Occipital lobe (tissue), 2 donors: ENCODE measurements around the gene SEL1L3. TPM values are rescaled to one million over a fixed set of nuclear protein-coding genes. Genes with fewer than 3 reads are reported as not detected.
A peak's percentile ranks its signal among the peaks of the same experiment; 100 is the strongest.
"Not testable (repeated sequence)": the region's sequence is repeated elsewhere in the genome, so short reads cannot be mapped to it uniquely, and the experiment has no call there.

Source experiments
- DNase-seq: peaks from one replicate; lab custom pipeline; 2025; lab: John Stamatoyannopoulos, UW
- total RNA-seq: library from RNA; depleted of rRNA; stranded (reverse); fragments of >200 nt; gene quantifications from one replicate; pipeline ENCODE4 v1.2.3, GENCODE V29; 2014

The SEL1L3 gene
- 92.3 TPM for total RNA-seq

DNA sequence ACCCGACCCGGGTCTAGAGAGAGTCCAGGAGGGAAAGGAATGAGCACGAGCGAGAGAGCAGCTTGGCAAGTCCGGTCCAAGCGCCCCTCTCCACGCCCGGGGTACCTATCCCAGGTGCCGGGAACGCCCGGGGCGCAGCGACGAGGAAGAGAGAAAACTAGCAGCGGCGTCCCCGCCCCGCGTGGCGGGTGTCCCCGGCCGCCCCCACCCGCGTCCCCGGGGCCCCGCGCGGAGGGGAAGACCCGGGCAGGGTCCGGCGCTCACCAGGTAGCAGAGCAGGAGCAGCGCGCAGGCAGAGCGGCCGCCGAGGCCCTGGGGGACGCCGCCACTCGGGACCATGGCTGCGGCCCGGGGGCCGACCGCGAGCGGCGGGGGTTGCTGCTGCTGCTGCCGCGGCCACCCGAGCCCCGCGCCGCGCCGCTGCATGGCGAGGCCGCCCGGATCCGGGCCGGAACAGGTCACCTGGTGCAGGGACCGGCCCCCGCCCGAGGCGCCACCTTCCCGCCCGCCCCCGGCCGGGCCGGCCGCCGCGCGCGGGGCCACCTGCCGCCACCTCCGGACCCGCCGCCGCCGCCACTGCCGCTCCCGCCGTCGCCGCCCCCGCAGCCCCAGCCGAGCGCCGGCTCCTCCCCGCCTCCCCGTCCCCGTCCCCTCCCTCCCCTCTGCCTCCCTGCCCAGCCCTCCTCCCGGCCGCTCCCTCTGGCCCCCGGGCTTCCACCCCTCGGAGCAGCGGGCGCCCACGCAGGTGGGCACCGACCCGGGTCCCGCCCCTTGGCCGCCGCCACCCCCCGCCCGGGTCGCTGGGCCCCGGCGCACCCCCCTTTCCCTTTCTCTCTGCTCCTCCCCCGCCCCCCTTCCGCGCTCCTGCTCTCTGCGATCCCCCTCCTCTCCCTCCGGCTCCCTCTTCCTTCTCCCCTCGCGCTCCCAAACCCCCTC lies at the start of gene SEL1L3:
Gene SEL1L3, minus strand, starts transcription at position 578 of the 936 bp plus-strand sequence. Its CDS starts 152 bp downstream, at position 426.
- DNase-seq: no peak

DNA sequence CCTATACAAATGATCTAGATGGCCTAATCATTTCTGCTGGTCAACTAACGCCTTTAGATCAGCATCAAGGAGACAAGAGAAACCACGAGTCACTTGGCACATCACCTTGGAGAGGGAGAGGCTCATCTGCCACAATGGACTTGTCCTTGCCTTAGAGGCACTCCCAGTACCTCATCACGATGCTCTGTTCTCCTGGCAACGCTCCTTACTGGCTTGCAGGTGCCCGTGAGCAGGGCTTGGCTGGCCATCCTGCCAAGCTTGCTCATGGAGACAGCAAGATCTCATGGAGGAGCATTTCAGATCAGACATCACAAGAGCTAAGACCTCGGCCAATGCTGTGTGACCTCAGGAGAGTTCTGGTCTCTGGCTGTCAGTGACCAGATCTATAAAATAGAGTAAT lies 48.6 kb upstream of the SEL1L3 start:
- DNase-seq: no peak

DNA sequence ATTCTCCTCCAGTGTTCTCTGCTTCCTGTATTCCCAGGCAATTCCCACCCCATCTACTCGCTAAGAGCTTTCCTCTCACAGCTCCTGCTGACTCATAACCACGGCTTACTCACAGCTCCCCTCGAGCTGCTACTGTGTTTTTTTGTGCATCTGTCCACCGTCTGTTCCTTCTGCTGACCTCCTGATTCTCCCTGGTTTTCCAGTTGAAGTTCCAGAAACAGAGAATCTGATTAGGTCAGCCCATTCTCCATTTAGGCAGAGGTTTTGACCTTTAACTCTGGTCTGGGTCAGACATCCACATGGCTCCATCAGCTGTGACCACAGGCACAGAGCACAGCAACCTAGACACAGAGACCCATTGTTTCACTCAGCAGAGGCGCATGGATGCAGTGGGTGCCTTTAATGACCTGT lies 45.7 kb upstream of the SEL1L3 start:
- peak; percentile 48 for DNase-seq

DNA sequence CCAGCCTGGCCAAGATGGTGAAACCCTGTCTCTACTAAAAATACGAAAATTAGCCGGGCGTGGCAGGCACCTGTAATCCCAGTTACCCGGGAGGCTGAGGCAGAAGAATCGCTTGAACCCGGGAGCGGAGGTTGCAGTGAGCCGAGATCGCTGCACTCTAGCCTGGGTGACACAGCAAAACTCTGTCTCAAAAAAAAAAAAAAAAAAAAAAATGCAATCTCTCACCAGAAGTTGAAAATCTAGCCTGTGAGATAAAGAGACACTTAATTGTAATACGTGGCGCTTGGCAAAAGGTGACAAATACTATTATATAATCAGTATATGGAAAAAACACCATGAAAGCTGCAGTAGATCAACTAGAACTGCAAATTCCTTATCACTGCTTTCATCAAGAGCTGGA lies 43.3 kb upstream of the SEL1L3 start:
- DNase-seq: not testable (repeated sequence)

DNA sequence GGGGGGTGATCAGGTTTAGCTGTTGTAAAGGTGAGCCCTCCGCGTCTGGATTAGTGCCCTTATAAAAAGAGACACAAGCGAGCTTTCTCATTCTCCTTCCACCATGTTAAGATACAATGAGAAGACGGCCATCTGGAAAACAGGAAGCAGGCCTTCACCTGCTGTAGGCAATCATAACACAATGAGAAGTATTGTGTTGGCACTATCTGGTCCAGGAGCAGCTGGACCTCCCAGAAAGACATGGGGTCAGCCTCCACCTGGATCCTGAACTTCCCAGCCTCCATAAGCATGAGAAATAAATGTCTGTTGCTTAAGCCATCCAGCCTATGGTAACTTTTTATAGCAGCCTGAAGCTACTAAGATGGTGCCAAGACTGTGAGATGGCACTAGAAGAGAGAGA lies 42.6 kb upstream of the SEL1L3 start:
- DNase-seq: no peak

DNA sequence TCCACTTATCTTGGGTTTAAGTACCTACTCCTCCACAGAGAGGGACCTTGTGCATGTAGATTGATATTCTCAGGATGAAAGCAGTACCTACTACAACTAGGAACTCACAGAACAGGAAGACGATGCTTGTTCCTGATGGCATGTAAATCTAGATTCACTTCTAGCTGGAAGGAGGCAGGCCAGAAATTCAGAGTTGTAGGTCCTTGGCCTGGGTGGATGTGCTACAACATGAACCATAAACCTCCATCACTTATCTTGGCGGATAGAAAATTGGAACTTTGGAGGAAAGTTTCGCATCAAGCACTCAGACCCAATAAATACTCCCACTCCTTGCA lies 41.9 kb upstream of the SEL1L3 start:
- DNase-seq: no peak

DNA sequence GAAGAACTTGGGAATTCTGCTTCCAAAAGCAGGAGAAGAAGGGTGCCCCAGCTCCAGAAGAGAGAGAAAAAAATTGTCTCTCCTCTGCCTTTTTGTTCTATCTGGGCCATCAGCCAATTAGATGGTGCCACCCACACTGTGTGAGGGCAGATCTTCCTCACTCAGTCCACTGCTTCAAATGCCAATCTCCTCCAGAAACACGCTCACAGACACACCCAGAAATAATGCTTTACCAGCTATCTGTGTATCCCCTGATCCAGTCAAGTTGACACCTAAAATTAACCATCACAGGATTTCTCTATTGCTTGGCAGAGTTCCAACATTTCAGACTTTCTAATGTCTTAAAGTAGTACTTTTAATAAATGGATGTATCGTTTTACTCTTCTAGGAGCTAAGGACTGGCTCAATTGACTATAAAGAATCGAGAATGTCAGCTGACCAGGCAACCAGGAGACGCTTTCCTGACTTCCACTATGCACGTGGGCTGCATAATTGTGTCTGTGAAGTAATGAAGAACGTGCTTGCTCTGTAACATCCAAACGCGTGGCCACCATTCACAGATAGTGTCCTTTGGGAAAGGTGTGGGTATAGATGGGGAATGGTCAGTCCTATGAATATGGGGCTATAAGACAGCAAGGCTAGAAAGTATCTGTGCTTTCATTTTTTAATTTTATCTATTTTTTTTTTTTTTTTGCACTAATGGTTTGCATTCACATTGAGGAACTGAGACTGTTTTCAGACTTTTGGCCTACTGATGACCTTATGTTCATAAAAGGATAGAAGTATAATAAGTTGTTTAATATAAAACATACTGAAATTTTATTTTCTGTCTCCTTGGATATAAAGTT lies 41.3 kb upstream of the SEL1L3 start:
- DNase-seq: no peak

DNA sequence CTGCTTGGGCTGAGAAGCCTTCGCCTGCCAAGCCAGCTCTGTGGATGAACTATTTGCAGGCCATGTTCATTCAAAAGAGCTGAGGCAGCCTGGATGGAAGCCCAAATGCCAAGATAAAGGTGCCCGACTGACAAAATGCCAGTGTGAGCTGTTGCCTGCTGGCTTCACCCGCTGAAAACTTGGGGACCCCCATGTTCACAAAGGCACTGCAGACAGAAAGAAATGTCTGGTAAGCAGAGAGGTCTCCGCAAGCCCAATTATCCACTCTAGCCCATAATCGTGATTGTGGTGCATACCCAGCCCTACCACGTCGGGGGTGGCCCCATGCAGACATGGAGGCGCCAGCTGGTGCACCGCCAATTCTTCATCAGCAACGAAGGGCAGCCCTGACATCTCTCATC lies 38.2 kb upstream of the SEL1L3 start:
- no peak for DNase-seq

DNA sequence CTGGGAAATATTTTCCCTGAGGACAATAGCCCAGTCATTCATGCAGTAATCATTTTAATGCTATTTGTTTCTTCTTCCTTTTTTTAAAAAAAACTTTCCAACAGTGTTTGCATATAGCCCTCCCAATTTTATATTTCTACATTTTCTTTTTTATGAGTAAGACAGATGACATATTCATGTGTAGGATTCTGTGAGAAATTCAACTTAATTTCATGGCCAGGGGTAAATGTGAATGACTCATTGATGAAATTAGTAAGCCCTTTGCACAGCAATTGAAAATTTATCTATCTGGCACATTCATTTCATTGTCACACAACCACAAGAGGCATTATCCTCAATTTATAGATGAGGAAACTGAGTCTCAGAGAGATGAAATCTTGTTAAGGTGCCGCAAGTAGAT lies 37.5 kb upstream of the SEL1L3 start:
- DNase-seq: no peak

DNA sequence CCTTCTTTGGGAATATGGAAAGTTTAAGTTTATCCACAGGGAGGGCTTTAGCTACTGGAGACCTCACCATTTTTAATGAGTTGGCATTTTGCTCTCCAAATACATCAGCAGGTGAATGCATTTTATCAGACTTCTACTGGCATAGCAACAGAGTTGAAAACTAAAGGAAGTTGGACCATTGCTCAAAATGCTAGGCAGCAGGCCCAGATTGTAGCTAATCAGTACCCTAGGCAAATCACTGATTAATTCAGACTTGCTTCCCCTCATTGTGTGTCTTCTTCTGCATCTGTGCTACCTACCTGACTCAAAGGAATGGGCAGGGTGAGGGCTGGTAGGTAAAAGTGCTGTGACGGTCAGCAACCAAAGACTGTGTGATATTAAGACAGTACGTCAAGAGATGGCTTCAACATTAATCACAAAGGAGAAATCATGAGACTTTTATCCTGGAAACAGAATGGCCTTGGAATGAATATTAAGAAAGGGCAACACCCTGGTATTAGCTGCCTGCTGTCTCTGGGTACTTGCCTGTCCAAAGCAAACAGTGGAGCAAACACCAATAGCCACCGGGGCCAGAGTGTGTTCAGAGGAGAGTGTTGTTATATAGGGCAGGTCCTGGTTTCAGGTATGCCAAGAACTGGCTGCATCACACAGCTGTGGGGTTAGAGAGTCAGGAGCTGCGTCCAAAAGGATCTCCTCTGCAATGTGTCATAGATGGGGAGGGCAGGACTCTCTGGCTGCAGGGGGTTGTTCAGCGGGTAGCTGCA lies 34.2 kb upstream of the SEL1L3 start:
- DNase-seq: no peak

DNA sequence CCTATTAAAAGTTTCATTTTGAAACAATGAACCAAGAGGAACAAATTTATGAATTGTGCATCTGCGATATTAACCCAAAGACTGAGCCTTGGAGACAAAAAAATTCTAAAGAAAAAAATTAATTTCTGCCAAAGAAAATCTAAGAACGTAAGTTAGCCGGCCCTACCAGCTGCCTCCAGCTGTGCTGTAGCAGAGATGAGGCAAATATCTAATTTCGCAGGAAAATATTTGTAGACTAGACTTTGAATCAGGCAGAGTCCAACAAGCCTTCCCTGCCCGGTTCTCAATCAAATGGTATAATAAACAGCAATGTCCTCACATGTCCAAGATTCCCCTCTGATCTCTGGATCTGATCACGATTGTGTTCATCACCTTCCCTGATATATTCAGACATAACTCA lies 30.0 kb upstream of the SEL1L3 start:
- DNase-seq: no peak

DNA sequence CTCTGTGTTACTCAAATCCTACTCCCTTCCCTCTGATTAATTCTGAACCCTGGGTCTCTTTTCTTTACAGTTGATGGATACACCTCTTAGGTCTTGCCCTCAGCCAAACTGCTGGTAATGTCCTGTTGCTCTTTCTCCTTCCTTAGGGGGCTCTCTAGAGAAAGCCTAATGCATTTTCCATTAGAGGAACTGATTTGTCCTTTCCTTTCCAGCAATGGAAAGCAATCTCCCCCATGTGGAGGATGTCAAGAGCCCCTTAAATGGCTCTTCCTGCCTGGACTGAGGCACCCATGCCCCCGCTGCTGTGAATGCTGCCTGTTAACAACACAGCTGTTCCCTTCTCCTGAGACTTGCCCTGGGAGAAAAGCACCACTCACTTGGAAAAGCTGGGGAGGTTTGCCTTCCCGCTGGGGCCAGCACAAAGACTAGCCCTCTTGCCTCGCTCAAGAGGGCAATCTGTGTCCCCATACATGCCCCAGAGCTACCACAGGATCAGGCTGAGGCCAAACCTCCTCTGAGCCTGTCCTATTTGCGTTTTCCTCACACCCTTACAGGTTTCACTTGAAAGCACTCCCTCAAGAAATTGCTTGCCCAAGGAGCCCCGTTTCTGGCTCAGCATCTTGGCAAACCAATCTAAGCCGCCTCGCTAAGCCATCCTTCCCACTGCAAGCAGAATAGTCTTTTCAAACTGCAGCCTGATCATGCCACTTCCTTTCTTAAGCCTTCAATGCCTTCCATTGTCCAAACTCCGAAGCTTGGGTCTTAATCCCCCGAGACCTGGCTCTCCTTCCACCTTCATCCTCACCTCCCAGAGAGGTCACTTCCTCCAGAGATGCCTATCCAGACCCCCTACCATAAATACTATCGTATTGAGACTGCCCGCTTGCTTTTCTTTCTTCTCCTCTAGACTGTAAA lies 28.0 kb upstream of the SEL1L3 start:
- DNase-seq: no peak

DNA sequence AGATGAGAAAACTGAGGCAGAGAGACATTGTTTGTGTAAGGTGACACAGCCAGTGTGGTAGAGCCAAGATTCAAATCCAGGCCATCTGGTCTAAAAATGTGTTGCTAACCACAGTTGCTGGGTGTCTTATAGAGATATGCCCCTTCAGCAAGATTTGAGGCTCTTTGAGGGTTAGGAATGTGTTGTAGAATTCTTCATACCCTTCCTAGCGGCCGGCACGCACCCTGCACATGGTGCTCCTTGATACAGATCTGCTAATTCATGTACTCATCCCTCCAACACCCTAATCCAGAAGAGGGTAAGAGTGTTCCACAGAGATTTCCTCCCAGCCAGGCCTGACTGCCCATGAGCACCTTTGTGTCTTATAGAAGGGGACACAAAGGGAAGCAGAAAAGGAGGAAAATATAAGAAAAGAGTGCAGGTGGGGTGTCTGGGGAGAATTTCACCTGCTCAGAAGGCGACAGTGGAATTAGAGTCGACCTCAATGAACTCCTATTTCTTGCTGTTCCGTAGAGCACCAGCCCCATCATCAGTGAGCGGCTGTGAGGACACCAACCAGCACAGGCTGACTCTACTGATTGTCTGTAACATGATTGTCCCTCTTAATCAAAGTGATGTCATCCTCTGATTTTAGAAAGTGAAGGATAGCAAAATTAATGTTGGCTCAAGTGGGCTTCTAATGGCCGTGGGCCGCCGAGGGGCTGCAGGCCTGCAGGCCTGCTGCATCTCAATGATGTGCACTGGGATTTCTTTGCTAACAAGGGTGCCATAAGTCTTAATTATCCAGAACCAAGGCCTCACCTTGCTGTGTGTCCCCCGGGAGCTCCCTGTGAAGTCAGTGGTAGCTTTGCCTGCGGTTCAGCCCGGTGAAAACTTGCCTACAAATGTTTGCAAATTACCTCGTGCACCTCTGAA lies 27.1 kb upstream of the SEL1L3 start:
- no peak for DNase-seq

DNA sequence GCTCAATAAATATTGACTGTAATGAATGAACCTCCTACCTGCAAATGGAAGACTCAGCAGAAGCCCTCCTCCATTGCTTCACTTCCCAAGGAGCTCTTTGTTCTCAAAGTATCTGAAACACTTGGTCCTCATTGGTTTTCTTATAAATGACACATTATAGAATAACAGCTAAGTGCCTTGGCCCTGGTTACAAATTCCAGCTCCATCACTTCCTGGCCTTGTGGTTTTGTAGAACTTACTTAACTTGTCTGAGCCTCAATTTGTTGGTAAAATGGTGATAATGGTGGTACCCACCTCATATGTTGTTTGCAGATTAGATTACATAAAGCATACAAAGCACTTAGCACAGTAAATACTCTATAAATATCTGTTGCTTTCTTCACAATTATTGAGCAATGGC lies 26.0 kb upstream of the SEL1L3 start:
- no peak for DNase-seq

DNA sequence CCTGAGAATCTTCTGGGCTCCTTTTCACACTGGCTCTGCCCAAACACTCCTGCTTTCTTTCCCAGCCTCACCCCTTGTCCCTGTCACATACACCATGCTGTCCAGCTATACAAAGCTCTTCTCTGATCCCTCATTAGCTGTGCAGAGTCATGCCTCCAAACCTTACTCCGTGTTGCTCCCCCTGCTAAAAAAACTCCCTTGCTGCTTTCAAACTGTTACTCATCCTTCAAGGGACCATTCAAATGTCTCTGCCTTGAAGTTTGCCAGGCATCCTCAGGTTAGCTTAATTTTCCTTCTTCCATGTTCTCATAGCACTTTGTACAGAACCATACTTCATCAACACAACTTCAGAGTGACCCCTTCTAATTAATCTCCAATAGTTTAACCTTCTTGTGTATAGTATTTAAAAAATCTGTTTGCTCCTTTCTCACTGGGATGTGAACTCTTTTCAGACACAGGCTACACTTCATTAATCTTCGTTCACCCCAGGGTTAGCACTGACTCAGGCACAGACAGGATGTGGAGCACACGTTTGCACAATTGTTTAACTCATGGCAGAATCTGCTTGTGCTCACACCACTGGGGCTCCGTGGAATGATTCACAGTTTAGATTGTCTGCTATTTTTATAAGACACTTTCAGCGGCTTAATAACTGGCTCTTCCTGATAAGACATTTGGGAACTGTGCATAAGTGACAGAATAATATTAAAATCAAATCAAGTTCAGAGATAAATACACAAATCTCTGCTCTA lies 21.4 kb upstream of the SEL1L3 start:
- DNase-seq: no peak

DNA sequence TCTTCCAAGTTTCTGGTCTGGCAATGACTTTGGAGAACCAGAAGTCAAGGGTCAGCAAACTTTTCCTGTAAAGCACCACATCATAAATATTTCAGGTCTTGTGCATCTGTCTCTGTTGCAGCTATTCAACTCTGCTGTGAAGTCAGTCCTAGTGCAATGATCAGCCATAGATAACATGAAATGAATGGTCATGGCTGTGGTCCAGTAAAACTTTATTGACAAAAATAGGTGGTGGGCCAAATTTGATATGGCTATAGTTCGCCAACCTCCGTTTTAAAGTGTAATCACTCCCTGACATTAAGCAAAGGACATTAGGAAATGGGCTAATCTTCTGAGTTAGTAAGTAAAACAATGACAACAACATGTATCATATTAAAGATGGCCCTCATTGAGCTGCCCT lies 20.8 kb upstream of the SEL1L3 start:
- DNase-seq: no peak

DNA sequence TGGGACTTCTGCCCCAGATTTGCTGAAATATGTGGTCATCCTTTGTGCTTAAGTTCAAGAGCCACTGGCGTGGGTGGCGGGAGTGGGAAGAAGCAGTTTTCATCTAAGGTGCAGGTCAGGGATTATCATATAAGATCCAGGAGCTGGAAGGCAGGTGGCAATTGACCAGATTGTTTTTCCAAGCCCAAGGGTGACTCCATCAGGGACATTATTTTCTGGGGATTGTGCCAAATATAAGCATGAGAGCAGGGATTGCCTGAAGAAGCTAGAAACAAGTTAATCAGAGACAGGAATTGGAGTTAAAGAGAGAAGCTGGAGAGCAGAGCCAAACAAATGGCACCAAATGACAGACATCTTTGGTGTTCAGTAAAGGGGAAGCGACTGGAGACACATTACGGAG lies 19.4 kb upstream of the SEL1L3 start:
- DNase-seq: no peak

DNA sequence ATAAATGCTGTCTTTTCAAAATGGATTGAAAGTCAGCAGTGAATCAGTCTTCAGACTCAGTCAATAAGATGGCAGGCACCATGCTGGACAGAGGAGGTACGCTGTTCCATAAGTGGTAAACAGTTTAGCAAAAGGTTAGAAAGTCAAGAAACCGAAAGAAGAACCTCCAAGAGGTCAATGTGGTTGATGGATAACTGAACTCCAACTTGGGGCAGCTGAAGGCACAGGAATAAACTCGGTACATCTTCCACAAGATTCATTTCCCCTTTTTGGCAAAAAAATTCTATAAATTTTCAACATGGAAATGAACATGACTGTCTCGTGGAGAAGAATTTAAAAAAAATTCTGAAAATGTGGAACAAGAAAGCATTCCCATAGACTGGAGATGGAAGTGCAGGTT lies 18.4 kb upstream of the SEL1L3 start:
- no peak for DNase-seq
